Stimulated activated CD8-positive, alpha-beta memory T cell treated with anti-CD3 and anti-CD28 coated beads, Interleukin-4, amount 100 ng/mL, for 24 hours (primary cell): Measurements from ENCODE around the gene KAT5.
"Not testable (repeated sequence)": the region's sequence is repeated elsewhere in the genome, so short reads cannot be mapped to it uniquely, and the experiment has no call there.

Source experiments
- DNase-seq: peaks from one replicate; pipeline ENCODE4 v3.0.0-alpha.2; 2020; ENCODE audit warnings: low read depth

The KAT5 gene

GRCh38 chr11:65744026-65744698, 32.1 kb downstream of the KAT5 start:
- DNase-seq, result no peak

GRCh38 chr11:65744699-65745042, 32.6 kb downstream of the KAT5 start:
- no peak for DNase-seq

- no peak for DNase-seq
Observed at GRCh38 chr11:65745049-65745448, 33.0 kb downstream of the KAT5 start.

GRCh38 chr11:65762169-65762568, 50.1 kb downstream of the KAT5 start:
- DNase-seq, result not testable (repeated sequence)

GRCh38 chr11:65762816-65763215, 50.8 kb downstream of the KAT5 start:
- not testable (repeated sequence) for DNase-seq

- no peak for DNase-seq
Observed at GRCh38 chr11:65764434-65764833, 52.4 kb downstream of the KAT5 start.

- no peak for DNase-seq
Observed at GRCh38 chr11:65766535-65766934, 54.5 kb downstream of the KAT5 start.

GRCh38 chr11:65767406-65767805, 55.4 kb downstream of the KAT5 start:
- DNase-seq, result no peak

- not testable (repeated sequence) for DNase-seq
Observed at GRCh38 chr11:65767806-65768205, 55.8 kb downstream of the KAT5 start.
